Keratinocyte (primary cell): ENCODE results near the gene CSMD2. TPM values are rescaled to one million over a fixed set of nuclear protein-coding genes. Genes with fewer than 3 reads are reported as not detected.
A peak's percentile ranks its signal among the peaks of the same experiment; 100 is the strongest.

Experiments used
- DNase-seq: peaks from one replicate; pipeline ENCODE4 v3.0.0-alpha.2; 2011; ENCODE audit warnings: low read depth, missing footprints, low spot score
- FAIRE-seq: peaks from 2 replicates; lab custom pipeline; 2011; peaks lifted over from hg19 to GRCh38; lab: Jason Lieb, UNC
- H2AFZ ChIP-seq: 2 replicates; pipeline ENCODE4 v1.6.0; 2012; ENCODE audit warnings: low read length, control low read depth, inconsistent platforms; ENCODE audit not compliant: control insufficient read depth
- H3K27ac ChIP-seq: 2 replicates; pipeline ENCODE4 v1.5.1; 2011; ENCODE audit warnings: low read length; ENCODE audit not compliant: control insufficient read depth, insufficient read depth
- H3K27me3 ChIP-seq: 3 replicates; pipeline ENCODE4 v1.6.0; 2011; ENCODE audit warnings: low read length; ENCODE audit not compliant: control insufficient read depth, insufficient read depth; ENCODE audit errors: extremely low read depth
- H3K36me3 ChIP-seq, 2 experiments: 2 replicates in 1 of 2; 3 replicates in 1 of 2; pipeline ENCODE4 v1.5.1; 2011; ENCODE audit warnings: low read length in 2 of 2, mild to moderate bottlenecking in 1 of 2; ENCODE audit not compliant: control insufficient read depth in 2 of 2, insufficient read depth in 2 of 2; ENCODE audit errors: extremely low read depth in 1 of 2
- H3K4me1 ChIP-seq: 3 replicates; pipeline ENCODE4 v1.5.1; 2011; ENCODE audit warnings: low read length; ENCODE audit not compliant: control insufficient read depth, insufficient read depth; ENCODE audit errors: extremely low read depth
- H3K4me2 ChIP-seq: 3 replicates; pipeline ENCODE4 v1.6.0; 2011; ENCODE audit warnings: low read depth, low read length; ENCODE audit not compliant: control insufficient read depth, insufficient read depth; ENCODE audit errors: extremely low read depth
- H3K4me3 ChIP-seq, 3 experiments: fragments of 200-600 bp in 1 of 3; sonication (generic) in 1 of 3; 2 replicates in 2 of 3; 3 replicates in 1 of 3; pipeline ENCODE4 v1.5.1; 2011 to 2016; ENCODE audit warnings: low read length in 3 of 3, mild to moderate bottlenecking in 3 of 3, control low read depth in 2 of 3, inconsistent platforms in 1 of 3, low read depth in 1 of 3, mixed read lengths in 1 of 3, mixed run types in 1 of 3, moderate library complexity in 1 of 3; ENCODE audit not compliant: control insufficient read depth in 2 of 3, insufficient read depth in 2 of 3; ENCODE audit errors: extremely low read depth in 1 of 3
- H3K79me2 ChIP-seq: 2 replicates; pipeline ENCODE4 v1.6.0; 2012; ENCODE audit warnings: low read length; ENCODE audit not compliant: control insufficient read depth, insufficient read depth
- H3K9ac ChIP-seq: 3 replicates; pipeline ENCODE4 v1.6.0; 2011; ENCODE audit warnings: low read length; ENCODE audit not compliant: control insufficient read depth, insufficient read depth; ENCODE audit errors: extremely low read depth
- H3K9me1 ChIP-seq: 3 replicates; pipeline ENCODE4 v1.6.0; 2011; ENCODE audit warnings: low read length; ENCODE audit not compliant: control insufficient read depth, insufficient read depth; ENCODE audit errors: extremely low read depth
- H3K9me3 ChIP-seq: 2 replicates; pipeline ENCODE4 v1.5.1; 2012; ENCODE audit warnings: low read depth, low read length; ENCODE audit not compliant: control insufficient read depth
- H4K20me1 ChIP-seq: 3 replicates; pipeline ENCODE4 v1.6.0; 2011; ENCODE audit warnings: low read length; ENCODE audit not compliant: control insufficient read depth, insufficient read depth; ENCODE audit errors: extremely low read depth
- CTCF ChIP-seq, 3 experiments: IDR thresholded peaks in 1 of 3; conservative IDR thresholded peaks in 1 of 3; optimal IDR thresholded peaks in 1 of 3; 2 replicates in 2 of 3; 3 replicates in 1 of 3; pipeline versions ENCODE3 to v1.5.1; 2011; ENCODE audit warnings: low read length in 3 of 3, mild to moderate bottlenecking in 3 of 3, moderate library complexity in 2 of 3, control low read depth in 1 of 3, inconsistent platforms in 1 of 3; ENCODE audit not compliant: insufficient read depth in 2 of 3; ENCODE audit errors: extremely low read depth in 1 of 3
- EZH2 ChIP-seq: IDR thresholded peaks from one replicate; pipeline ENCODE4 v1.6.1; 2012; ENCODE audit warnings: inconsistent platforms, mild to moderate bottlenecking, low read length, moderate library complexity
- dilution Hi-C: fragments of 300-500 bp; cut with MboI; formaldehyde crosslinking; loops from one replicate; pipeline ENCODE4 v1.7.0; 2020; ENCODE audit warnings: low sequenced_read_pairs; ENCODE audit not compliant: extremely low pct_ligation_motif_present
- polyA plus RNA-seq, 5 experiments: library from polyadenylated mRNA; depleted of rRNA in 3 of 5; stranded (reverse) in 3 of 5; stranded (forward) in 1 of 5; unstranded in 1 of 5; fragments of >200 nt; gene quantifications; 1 replicate in 1 of 5; 2 replicates in 3 of 5; 3 replicates in 1 of 5; pipeline versions ENCODE4 v1.2.1 to v1.2.3, GENCODE V29; 2011 to 2012; ENCODE audit warnings: missing spikeins in 2 of 5, low read depth in 1 of 5, low replicate concordance in 1 of 5

Gene CSMD2
- polyA plus RNA-seq, 1 donor (not counting 4 experiments of a cell fraction or from before 2014, with no cell fraction given) = 2.0 TPM

- peaks cover 2% of the 10 kb centered on the region for H4K20me1 ChIP-seq
- no peaks in the 10 kb centered on the region for H3K27me3 ChIP-seq
- TF ChIP-seq CTCF (optimal IDR thresholded peaks at IDR 0.05 in 1 of 3, IDR thresholded peaks at IDR 0.05 in 1 of 3, conservative IDR thresholded peaks at IDR 0.05 in 1 of 3; ENCODE audit: extremely low read depth in 1 of 3, insufficient read depth in 2 of 3, low read length in 3 of 3) = no peak
- H2AFZ ChIP-seq = no peak overlapping the region
- H3K9ac ChIP-seq = no peak overlapping the region
- no peak overlapping the region for H3K4me2 ChIP-seq
- H3K4me3 ChIP-seq = no peak overlapping the region
- no peaks in the 10 kb centered on the region for H3K9me3 ChIP-seq
- H3K79me2 ChIP-seq = no peaks in the 10 kb centered on the region
- H3K9me1 ChIP-seq = no peaks in the 10 kb centered on the region
- dilution Hi-C loops = no loop called here
- H3K27ac ChIP-seq = no peak overlapping the region
- no peaks in the 10 kb centered on the region for H3K4me1 ChIP-seq
- H3K36me3 ChIP-seq = no peaks in the 10 kb centered on the region
- FAIRE-seq (no peak), DNase-seq (no peak)
Observed at GRCh38 chr1:34070201-34070836, 94.7 kb downstream of the CSMD2 start.

GRCh38 chr1:34066981-34067603, 97.9 kb downstream of the CSMD2 start:
- Histone ChIP-seq H3K4me2 (no peak overlapping the region), H3K9me3 (no peaks in the 10 kb centered on the region), H3K36me3 (no peaks in the 10 kb centered on the region), H3K27me3 (no peaks in the 10 kb centered on the region), H3K4me1 (no peaks in the 10 kb centered on the region), H2AFZ (no peak overlapping the region), H3K4me3 (no peak overlapping the region), H4K20me1 (peaks cover 2% of the 10 kb centered on the region), H3K27ac (no peak overlapping the region), H3K9ac (no peak overlapping the region), H3K79me2 (no peaks in the 10 kb centered on the region), H3K9me1 (no peaks in the 10 kb centered on the region)
- dilution Hi-C loops = no loop called here
- no peak for TF ChIP-seq EZH2
- TF ChIP-seq CTCF (optimal IDR thresholded peaks at IDR 0.05 in 1 of 3, IDR thresholded peaks at IDR 0.05 in 1 of 3, conservative IDR thresholded peaks at IDR 0.05 in 1 of 3; ENCODE audit: extremely low read depth in 1 of 3, insufficient read depth in 2 of 3, low read length in 3 of 3) = no peak
- FAIRE-seq = peak; percentile 81
- no peak for DNase-seq
